Fibroblast of mammary gland (primary cell): Measurements from ENCODE around the gene ELOVL2.

ENCODE experiments used
- DNase-seq: peaks from one replicate; pipeline ENCODE4 v3.0.0-alpha.2; 2010; ENCODE audit warnings: low read depth
- H3K4me3 ChIP-seq: 2 replicates; pipeline ENCODE4 v1.5.1; 2011; ENCODE audit warnings: low read depth, mild to moderate bottlenecking, low read length, moderate library complexity; ENCODE audit not compliant: control insufficient read depth
- TF ChIP-seq, protein P1 (sequence below): conservative IDR thresholded peaks from 2 replicates; pipeline ENCODE4 v1.5.1; 2011; ENCODE audit warnings: low read depth, low read length, inconsistent platforms; ENCODE audit not compliant: control insufficient read depth, insufficient read depth

ELOVL2 gene

DNA sequence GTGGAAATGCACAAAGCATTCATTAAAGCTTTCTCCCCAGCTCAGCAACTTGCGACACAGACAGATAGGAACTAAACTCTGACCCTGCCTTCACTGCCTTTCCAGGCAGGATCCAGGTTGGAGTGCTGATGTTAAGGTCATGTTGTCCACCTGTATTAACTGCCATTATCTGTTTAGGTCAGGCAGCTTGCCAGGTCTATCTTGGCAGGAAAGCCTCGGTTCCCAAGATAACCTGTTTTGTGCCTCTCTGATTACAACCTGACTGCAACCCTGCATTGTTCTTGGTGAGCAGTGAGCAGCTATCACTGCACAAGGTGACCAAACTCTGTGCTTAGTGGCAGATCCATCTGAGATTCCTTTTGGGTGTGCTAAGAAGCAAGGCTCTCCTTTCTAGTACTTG, 23.2 kb upstream of the ELOVL2 start:
- H3K4me3 ChIP-seq: no peak overlapping the region
- no peak for DNase-seq
- TF ChIP-seq, protein P1, sequence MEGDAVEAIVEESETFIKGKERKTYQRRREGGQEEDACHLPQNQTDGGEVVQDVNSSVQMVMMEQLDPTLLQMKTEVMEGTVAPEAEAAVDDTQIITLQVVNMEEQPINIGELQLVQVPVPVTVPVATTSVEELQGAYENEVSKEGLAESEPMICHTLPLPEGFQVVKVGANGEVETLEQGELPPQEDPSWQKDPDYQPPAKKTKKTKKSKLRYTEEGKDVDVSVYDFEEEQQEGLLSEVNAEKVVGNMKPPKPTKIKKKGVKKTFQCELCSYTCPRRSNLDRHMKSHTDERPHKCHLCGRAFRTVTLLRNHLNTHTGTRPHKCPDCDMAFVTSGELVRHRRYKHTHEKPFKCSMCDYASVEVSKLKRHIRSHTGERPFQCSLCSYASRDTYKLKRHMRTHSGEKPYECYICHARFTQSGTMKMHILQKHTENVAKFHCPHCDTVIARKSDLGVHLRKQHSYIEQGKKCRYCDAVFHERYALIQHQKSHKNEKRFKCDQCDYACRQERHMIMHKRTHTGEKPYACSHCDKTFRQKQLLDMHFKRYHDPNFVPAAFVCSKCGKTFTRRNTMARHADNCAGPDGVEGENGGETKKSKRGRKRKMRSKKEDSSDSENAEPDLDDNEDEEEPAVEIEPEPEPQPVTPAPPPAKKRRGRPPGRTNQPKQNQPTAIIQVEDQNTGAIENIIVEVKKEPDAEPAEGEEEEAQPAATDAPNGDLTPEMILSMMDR: no peak

DNA sequence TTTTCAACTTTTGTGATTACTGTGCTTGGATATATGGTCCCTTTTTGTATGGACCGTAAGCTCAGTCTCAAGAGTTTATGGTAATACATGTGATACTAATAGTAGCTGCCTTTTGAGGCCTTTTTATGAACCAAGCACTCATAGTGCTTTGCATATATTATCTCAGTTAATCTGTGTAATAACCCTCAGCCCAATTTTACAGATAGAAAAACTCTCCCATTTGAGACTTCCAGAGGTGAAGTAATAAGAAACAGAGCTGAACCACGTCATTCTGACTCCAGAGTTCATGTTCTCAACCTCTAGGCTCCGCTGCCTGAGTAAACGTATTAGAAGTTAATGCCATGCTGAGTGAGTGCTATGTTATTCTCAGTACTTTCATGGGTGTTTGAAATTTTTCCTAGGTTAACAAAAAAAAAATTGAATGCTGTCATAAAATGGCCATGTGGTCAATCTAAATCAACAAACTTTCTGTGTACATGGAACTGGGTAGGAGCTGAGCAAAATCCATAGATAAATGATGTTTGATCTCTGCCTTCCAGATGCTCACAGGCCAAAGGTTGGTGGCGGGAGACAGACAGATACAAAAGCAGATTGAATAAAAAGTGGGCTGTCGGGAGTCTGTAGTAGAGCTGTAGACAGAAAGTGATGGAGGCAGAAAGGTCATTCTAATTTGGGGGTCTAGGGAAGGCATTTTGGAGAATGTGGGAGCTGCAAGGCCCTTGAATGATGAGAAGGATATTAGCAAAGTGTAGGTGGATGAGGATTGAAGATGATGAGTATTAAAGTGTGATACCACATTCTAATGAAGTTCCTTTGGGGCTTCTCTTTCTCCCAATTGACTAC, 22.6 kb upstream of the ELOVL2 start:
- TF ChIP-seq, protein P1: no peak
- no peak for DNase-seq
- H3K4me3 ChIP-seq: no peak overlapping the region

GRCh38 chr6:11065436-11066202, 21.5 kb upstream of the ELOVL2 start:
- DNase-seq: no peak
- H3K4me3 ChIP-seq: no peak overlapping the region
- TF ChIP-seq, protein P1: no peak

DNA sequence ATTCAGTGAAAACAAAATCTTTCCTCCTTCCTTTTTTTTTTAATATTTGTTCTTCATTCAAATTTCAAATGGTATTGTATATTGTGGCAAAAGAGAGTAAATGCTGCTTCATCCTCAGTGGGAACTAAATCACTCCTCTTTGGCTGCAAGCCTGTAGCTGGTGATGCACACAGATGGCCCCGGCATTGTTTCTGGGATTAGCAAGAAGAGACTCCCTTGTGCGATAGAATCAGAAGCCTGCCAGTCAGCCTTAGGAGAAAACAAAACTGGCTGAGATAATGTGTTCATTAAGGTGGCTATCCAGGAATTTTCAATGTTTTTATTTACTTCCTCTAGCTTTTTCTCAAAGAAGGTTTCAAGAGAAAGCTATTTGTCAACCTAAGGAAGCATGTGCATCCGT, 20.7 kb upstream of the ELOVL2 start:
- TF ChIP-seq, protein P1: no peak

GRCh38 chr6:11062715-11063114, 18.6 kb upstream of the ELOVL2 start:
- TF ChIP-seq, protein P1: no peak
- H3K4me3 ChIP-seq: no peak overlapping the region
- DNase-seq: no peak

More for the DNA sequence above, 20.7 kb upstream of the ELOVL2 start:
- no peak overlapping the region for H3K4me3 ChIP-seq
- peak; percentile 14 for DNase-seq

GRCh38 chr6:11062083-11062482, 18.0 kb upstream of the ELOVL2 start:
- no peak for DNase-seq
- no peak overlapping the region for H3K4me3 ChIP-seq
- TF ChIP-seq, protein P1: no peak
